H9 (cell line): ENCODE measurements around the gene RPL29. TPM values are rescaled to one million over a fixed set of nuclear protein-coding genes. Genes with fewer than 3 reads are reported as not detected.

Source experiments
- DNase-seq: peaks from one replicate; pipeline ENCODE4 v3.0.0-alpha.2; 2017
- H2AFZ ChIP-seq: one replicate; pipeline ENCODE4 v1.6.1; 2013; ENCODE audit warnings: mild to moderate bottlenecking, low read length, control low read depth, moderate library complexity
- H2AK5ac ChIP-seq: 2 replicates; pipeline ENCODE4 v1.6.1; 2013; ENCODE audit warnings: low read length, control low read depth, mixed read lengths; ENCODE audit not compliant: insufficient read length
- H2BK120ac ChIP-seq: one replicate; pipeline ENCODE4 v1.6.1; 2013; ENCODE audit warnings: low read depth, mild to moderate bottlenecking, low read length, control low read depth, inconsistent platforms; ENCODE audit not compliant: poor library complexity, severe bottlenecking
- H2BK12ac ChIP-seq: 2 replicates; pipeline ENCODE4 v1.6.1; 2013; ENCODE audit warnings: low read length, control low read depth, mixed read lengths, low read depth; ENCODE audit not compliant: insufficient read length
- H2BK15ac ChIP-seq: 2 replicates; pipeline ENCODE4 v1.6.1; 2013; ENCODE audit warnings: low read depth, low read length, control low read depth
- H2BK20ac ChIP-seq: one replicate; pipeline ENCODE4 v1.6.1; 2013; ENCODE audit warnings: low read depth, mild to moderate bottlenecking, low read length, control low read depth, inconsistent platforms; ENCODE audit not compliant: poor library complexity, severe bottlenecking
- H2BK5ac ChIP-seq: 2 replicates; pipeline ENCODE4 v1.6.1; 2013; ENCODE audit warnings: low read length, control low read depth, mixed read lengths; ENCODE audit not compliant: insufficient read length
- H3K14ac ChIP-seq: 2 replicates; pipeline ENCODE4 v1.6.1; 2013; ENCODE audit warnings: low read length, control low read depth; ENCODE audit not compliant: insufficient read depth
- H3K18ac ChIP-seq: 2 replicates; pipeline ENCODE4 v1.6.1; 2013; ENCODE audit warnings: low read depth, mild to moderate bottlenecking, mixed read lengths, low read length, control low read depth; ENCODE audit not compliant: insufficient read length
- H3K23ac ChIP-seq: 2 replicates; pipeline ENCODE4 v1.6.1; 2013; ENCODE audit warnings: low read length, control low read depth, mixed read lengths, low read depth; ENCODE audit not compliant: insufficient read length
- H3K23me2 ChIP-seq: 2 replicates; pipeline ENCODE4 v1.6.1; 2013; ENCODE audit warnings: low read depth, mild to moderate bottlenecking, mixed read lengths, low read length, control low read depth; ENCODE audit not compliant: insufficient read length, poor library complexity, severe bottlenecking
- H3K27ac ChIP-seq: 2 replicates; pipeline ENCODE4 v1.5.1; 2013; ENCODE audit warnings: low read length, control low read depth, mixed read lengths, low read depth; ENCODE audit not compliant: insufficient read length
- H3K27me3 ChIP-seq: 2 replicates; pipeline ENCODE4 v1.6.1; 2013; ENCODE audit warnings: low read length, control low read depth, inconsistent platforms; ENCODE audit not compliant: insufficient read depth
- H3K4ac ChIP-seq: 2 replicates; pipeline ENCODE4 v1.6.1; 2013; ENCODE audit warnings: low read depth, mild to moderate bottlenecking, control low read depth, inconsistent platforms, low read length, moderate library complexity
- H3K4me1 ChIP-seq: 2 replicates; pipeline ENCODE4 v1.6.1; 2013; ENCODE audit warnings: low read length, control low read depth, inconsistent platforms; ENCODE audit not compliant: insufficient read depth
- H3K4me2 ChIP-seq: 2 replicates; pipeline ENCODE4 v1.6.1; 2013; ENCODE audit warnings: low read length, control low read depth, mixed read lengths; ENCODE audit not compliant: insufficient read length, insufficient read depth
- H3K56ac ChIP-seq: 2 replicates; pipeline ENCODE4 v1.6.1; 2013; ENCODE audit warnings: low read depth, mild to moderate bottlenecking, mixed read lengths, low read length, control low read depth; ENCODE audit not compliant: insufficient read length
- H3K79me1 ChIP-seq: 2 replicates; pipeline ENCODE4 v1.6.1; 2013; ENCODE audit warnings: low read depth, mild to moderate bottlenecking, moderate library complexity, low read length, control low read depth, inconsistent platforms; ENCODE audit not compliant: insufficient read depth, poor library complexity, severe bottlenecking
- H3K79me2 ChIP-seq: 2 replicates; pipeline ENCODE4 v1.6.1; 2013; ENCODE audit warnings: low read length, control low read depth, inconsistent platforms; ENCODE audit not compliant: insufficient read depth
- H3K9ac ChIP-seq: 2 replicates; pipeline ENCODE4 v1.6.1; 2013; ENCODE audit warnings: low read length, control low read depth, mixed read lengths; ENCODE audit not compliant: insufficient read length; ENCODE audit errors: extremely low read depth
- H3K9me3 ChIP-seq: one replicate; pipeline ENCODE4 v1.6.1; 2013; ENCODE audit warnings: low read depth, low read length, inconsistent platforms; ENCODE audit not compliant: control insufficient read depth
- H3T11ph ChIP-seq: one replicate; pipeline ENCODE4 v1.6.1; 2013; ENCODE audit warnings: mild to moderate bottlenecking, low read length, control low read depth, inconsistent platforms
- H4K20me1 ChIP-seq: one replicate; pipeline ENCODE4 v1.6.1; 2013; ENCODE audit not compliant: control insufficient read depth, insufficient read length, insufficient read depth
- H4K5ac ChIP-seq: 2 replicates; pipeline ENCODE4 v1.6.1; 2013; ENCODE audit warnings: low read depth, mild to moderate bottlenecking, mixed read lengths, low read length, control low read depth; ENCODE audit not compliant: insufficient read length
- H4K8ac ChIP-seq: replicated peaks from 2 replicates; pipeline ENCODE4 v1.6.1; 2013; ENCODE audit warnings: low read length, control low read depth, mixed read lengths, low read depth; ENCODE audit not compliant: insufficient read length
- H4K91ac ChIP-seq: 2 replicates; pipeline ENCODE4 v1.6.1; 2013; ENCODE audit warnings: low read depth, mild to moderate bottlenecking, moderate library complexity, mixed read lengths, low read length, control low read depth; ENCODE audit not compliant: insufficient read length
- H3K27ac Mint-ChIP-seq, 3 experiments: 2 replicates in 2 of 3; 3 replicates in 1 of 3; pipeline ENCODE4 v1.8.0; 2020 to 2021; ENCODE audit warnings: mixed read lengths in 3 of 3, mild to moderate bottlenecking in 1 of 3, moderate library complexity in 1 of 3
- H3K27me3 Mint-ChIP-seq: 2 replicates; pipeline ENCODE4 v1.8.0; 2021; ENCODE audit warnings: low read depth, mild to moderate bottlenecking, moderate library complexity, mixed read lengths
- H3K36me3 Mint-ChIP-seq, 3 experiments: 2 replicates in 2 of 3; 3 replicates in 1 of 3; pipeline ENCODE4 v1.8.0; 2020 to 2021; ENCODE audit warnings: low read depth in 3 of 3, mixed read lengths in 3 of 3; ENCODE audit not compliant: insufficient read depth in 1 of 3
- H3K4me1 Mint-ChIP-seq, 2 experiments: 2 replicates each; pipeline ENCODE4 v1.8.0; 2020; ENCODE audit warnings: mixed read lengths in 2 of 2
- H3K4me3 Mint-ChIP-seq, 2 experiments: 2 replicates in 1 of 2; 3 replicates in 1 of 2; pipeline ENCODE4 v1.8.0; 2020 to 2021; ENCODE audit warnings: mild to moderate bottlenecking in 2 of 2, mixed read lengths in 2 of 2, moderate library complexity in 1 of 2
- H3K9me3 Mint-ChIP-seq, 2 experiments: 2 replicates in 1 of 2; 3 replicates in 1 of 2; pipeline ENCODE4 v1.8.0; 2020; ENCODE audit warnings: mild to moderate bottlenecking in 2 of 2, mixed read lengths in 2 of 2, moderate library complexity in 1 of 2
- WGBS: extraction: QIAGEN DNeasy Blood & Tissue Kit; methylation state at CpG from one replicate; pipeline ENCODE4 v1.1.7; 2013; ENCODE audit warnings: missing lambda C conversion rate, low lambda C conversion rate, mixed read lengths; ENCODE audit not compliant: insufficient read length; ENCODE audit errors: extremely low coverage; 5-methylcytosine and 5-hydroxymethylcytosine counted together
- total RNA-seq: library from RNA; stranded (reverse); gene quantifications from 2 replicates; pipeline ENCODE4 v1.2.1, GENCODE V29; 2021
- TF ChIP-seq, protein P1 (sequence below): fragments of 200-600 bp; sonication (generic); conservative IDR thresholded peaks from 3 replicates; pipeline ENCODE4 v1.8.0; 2021; ENCODE audit warnings: antibody characterized with exemption, mild to moderate bottlenecking

RPL29 gene
- total RNA-seq, 1 experiment from 2014 or later = 1,592 TPM

GRCh38 chr3:51986010-51986947, 9.4 kb downstream of the RPL29 start:
- H3K27ac Mint-ChIP-seq = peak overlapping the region in 1 of 3 experiments; percentile 85; a peak in 2 of 7 replicates
- Histone ChIP-seq H3K9ac (no peak overlapping the region), H3K4me1 (peaks cover 3% of the 10 kb centered on the region; the same call in 1 of the 2 replicates), H3K79me2 (no peaks in the 10 kb centered on the region), H3K79me1 (no peaks in the 10 kb centered on the region), H2BK12ac (no peak overlapping the region), H2BK15ac (no peak overlapping the region), H2AFZ (no peak overlapping the region), H2BK120ac (no peak overlapping the region), H3T11ph (no peak overlapping the region), H3K56ac (no peak overlapping the region), H4K5ac (no peak overlapping the region), H3K18ac (no peak overlapping the region), H2BK20ac (no peak overlapping the region), H3K27ac (no peak overlapping the region), H4K91ac (no peak overlapping the region), H3K9me3 (no peaks in the 10 kb centered on the region), H2AK5ac (no peak overlapping the region), H3K23me2 (peaks cover 6% of the 10 kb centered on the region), H2BK5ac (no peak overlapping the region), H3K4me2 (no peak overlapping the region), H3K4ac (no peak overlapping the region), H3K14ac (no peak overlapping the region), H3K27me3 (no peaks in the 10 kb centered on the region), H3K23ac (no peak overlapping the region), H4K8ac (no peak overlapping the region), H4K20me1 (peaks cover 3% of the 10 kb centered on the region)
- H3K27me3 Mint-ChIP-seq = peaks cover under 1% of the 10 kb centered on the region; the same call in 1 of the 2 replicates
- H3K4me1 Mint-ChIP-seq = peaks cover 22 to 31% of the 10 kb centered on the region in 2 experiments
- H3K4me3 Mint-ChIP-seq = no peak overlapping the region
- TF ChIP-seq, protein P1, sequence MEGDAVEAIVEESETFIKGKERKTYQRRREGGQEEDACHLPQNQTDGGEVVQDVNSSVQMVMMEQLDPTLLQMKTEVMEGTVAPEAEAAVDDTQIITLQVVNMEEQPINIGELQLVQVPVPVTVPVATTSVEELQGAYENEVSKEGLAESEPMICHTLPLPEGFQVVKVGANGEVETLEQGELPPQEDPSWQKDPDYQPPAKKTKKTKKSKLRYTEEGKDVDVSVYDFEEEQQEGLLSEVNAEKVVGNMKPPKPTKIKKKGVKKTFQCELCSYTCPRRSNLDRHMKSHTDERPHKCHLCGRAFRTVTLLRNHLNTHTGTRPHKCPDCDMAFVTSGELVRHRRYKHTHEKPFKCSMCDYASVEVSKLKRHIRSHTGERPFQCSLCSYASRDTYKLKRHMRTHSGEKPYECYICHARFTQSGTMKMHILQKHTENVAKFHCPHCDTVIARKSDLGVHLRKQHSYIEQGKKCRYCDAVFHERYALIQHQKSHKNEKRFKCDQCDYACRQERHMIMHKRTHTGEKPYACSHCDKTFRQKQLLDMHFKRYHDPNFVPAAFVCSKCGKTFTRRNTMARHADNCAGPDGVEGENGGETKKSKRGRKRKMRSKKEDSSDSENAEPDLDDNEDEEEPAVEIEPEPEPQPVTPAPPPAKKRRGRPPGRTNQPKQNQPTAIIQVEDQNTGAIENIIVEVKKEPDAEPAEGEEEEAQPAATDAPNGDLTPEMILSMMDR = no peak
- no peak for DNase-seq
- no CpG with 5 or more reads among the region's 12 CpGs for WGBS
- H3K9me3 Mint-ChIP-seq = peaks cover 0 to 1% of the 10 kb centered on the region in 2 experiments; a peak in 2 of 5 replicates
- peaks cover 2 to 6% (median 4%) of the 10 kb centered on the region in 3 experiments for H3K36me3 Mint-ChIP-seq
